Panc1 (cell line): ENCODE results near the gene ADRM1. TPM values are rescaled to one million over a fixed set of nuclear protein-coding genes. Genes with fewer than 3 reads are reported as not detected.

ENCODE experiments used
- ATAC-seq: fragments of 200-7000 bp; cut with Tn5 transposase; 2 replicates; pipeline ENCODE4 v1.9.1; 2020; ENCODE audit warnings: mild to moderate bottlenecking, moderate library complexity
- BruUV-seq: library from RNA; stranded (reverse); fragments of 400-500 nt; replicated peaks from 2 replicates; lab custom pipeline; 2021; lab: Mats Ljungman, UMichigan
- CTCF ChIA-PET: fragments of 300-600 bp; sonication (Branson Sonifier 250); formaldehyde crosslinking; loops from one replicate; lab custom pipeline; 2022; ENCODE audit warnings: antibody characterized with exemption; lab: Charles Lee
- POLR2A ChIA-PET: fragments of 300-600 bp; sonication (Branson Sonifier 250); formaldehyde crosslinking; loops from one replicate; lab custom pipeline; 2022; ENCODE audit warnings: antibody characterized with exemption; lab: Charles Lee
- DNase-seq: peaks from one replicate; pipeline ENCODE4 v3.0.0-alpha.2; 2010; ENCODE audit warnings: low read depth, low spot score
- H3K27ac ChIP-seq: 2 replicates; pipeline ENCODE4 v1.5.1; 2011; ENCODE audit warnings: mild to moderate bottlenecking, low read length, inconsistent platforms
- H3K27me3 ChIP-seq: fragments of 200-500 bp; sonication (Bioruptor generic); 2 replicates; pipeline ENCODE4 v1.6.0; 2014; ENCODE audit warnings: low read length, inconsistent platforms; ENCODE audit not compliant: control insufficient read depth, insufficient read depth
- H3K36me3 ChIP-seq: fragments of 200-500 bp; sonication (Bioruptor generic); 2 replicates; pipeline ENCODE4 v1.5.1; 2014; ENCODE audit warnings: inconsistent platforms, mild to moderate bottlenecking, low read length, moderate library complexity; ENCODE audit not compliant: control insufficient read depth, insufficient read depth
- H3K4me1 ChIP-seq: 2 replicates; pipeline ENCODE4 v1.5.1; 2011; ENCODE audit warnings: inconsistent platforms, mild to moderate bottlenecking, low read length, moderate library complexity; ENCODE audit not compliant: control insufficient read depth, insufficient read depth
- H3K4me3 ChIP-seq, 2 experiments: 2 replicates each; pipeline ENCODE4 v1.5.1; 2011 to 2012; ENCODE audit warnings: low read depth in 2 of 2, low read length in 2 of 2, mild to moderate bottlenecking in 2 of 2, inconsistent platforms in 1 of 2, moderate library complexity in 1 of 2
- H3K9me3 ChIP-seq: fragments of 200-500 bp; sonication (Bioruptor generic); 2 replicates; pipeline ENCODE4 v1.5.1; 2014; ENCODE audit warnings: low read depth, mild to moderate bottlenecking, inconsistent platforms, low read length, moderate library complexity; ENCODE audit not compliant: control insufficient read depth, insufficient read depth
- POLR2AphosphoS5 ChIP-seq: IDR thresholded peaks from 2 replicates; pipeline ENCODE4 v1.6.1; 2012; ENCODE audit warnings: mild to moderate bottlenecking, low read depth, low read length, moderate library complexity
- SIN3A ChIP-seq: IDR thresholded peaks from 2 replicates; pipeline ENCODE4 v1.6.1; 2012; ENCODE audit warnings: low read depth, mild to moderate bottlenecking, low read length, moderate library complexity, borderline replicate concordance; ENCODE audit not compliant: insufficient read depth
- TCF7L2 ChIP-seq: IDR thresholded peaks from 2 replicates; pipeline ENCODE4 v1.6.1; 2011; ENCODE audit warnings: mild to moderate bottlenecking, low read depth, low read length, inconsistent platforms
- in situ Hi-C: cut with HindIII; loops from 2 replicates; pipeline ENCODE4 v1.10.0; 2016; ENCODE audit warnings: low sequenced_read_pairs, low pct_unique_long_range_greater_than_20kb
- intact Hi-C: fragments of 100-400 bp; cut with micrococcal nuclease; formaldehyde crosslinking; loops from one replicate; pipeline ENCODE4 v1.10.0; 2022; ENCODE audit not compliant: unreplicated experiment
- total RNA-seq: library from RNA; stranded (reverse); gene quantifications from one replicate; pipeline ENCODE4 v1.2.1, GENCODE V29; 2021; ENCODE audit not compliant: unreplicated experiment
- TF ChIP-seq, protein P1 (sequence below): fragments of 450-650 bp; IDR thresholded peaks from 2 replicates; pipeline ENCODE4 v1.5.1; 2017; ENCODE audit warnings: mild to moderate bottlenecking
- TF ChIP-seq, protein P2 (sequence below), 2 experiments: IDR thresholded peaks; 2 replicates each; pipeline ENCODE4 v1.6.1; 2011 to 2012; ENCODE audit warnings: low read depth in 2 of 2, control low read depth in 1 of 2, low read length in 1 of 2, mild to moderate bottlenecking in 1 of 2, moderate library complexity in 1 of 2; ENCODE audit not compliant: insufficient read depth in 1 of 2

ADRM1 gene
- total RNA-seq, 1 experiment from 2014 or later: 194 TPM

- POLR2A ChIA-PET: no interaction called here
- no peaks in the 10 kb centered on the region for H3K4me1 ChIP-seq
- H3K36me3 ChIP-seq: peaks cover 18% of the 10 kb centered on the region
- BruUV-seq: no TSS peak
- ATAC-seq (peak; percentile 15; the same call in 1 of the 2 replicates), DNase-seq (no peak)
- intact Hi-C loops: no loop called here
- in situ Hi-C loops: no loop called here
- no peaks in the 10 kb centered on the region for H3K27me3 ChIP-seq
- CTCF ChIA-PET: no interaction called here
- H3K27ac ChIP-seq: no peak overlapping the region
- TF ChIP-seq, protein P1, sequence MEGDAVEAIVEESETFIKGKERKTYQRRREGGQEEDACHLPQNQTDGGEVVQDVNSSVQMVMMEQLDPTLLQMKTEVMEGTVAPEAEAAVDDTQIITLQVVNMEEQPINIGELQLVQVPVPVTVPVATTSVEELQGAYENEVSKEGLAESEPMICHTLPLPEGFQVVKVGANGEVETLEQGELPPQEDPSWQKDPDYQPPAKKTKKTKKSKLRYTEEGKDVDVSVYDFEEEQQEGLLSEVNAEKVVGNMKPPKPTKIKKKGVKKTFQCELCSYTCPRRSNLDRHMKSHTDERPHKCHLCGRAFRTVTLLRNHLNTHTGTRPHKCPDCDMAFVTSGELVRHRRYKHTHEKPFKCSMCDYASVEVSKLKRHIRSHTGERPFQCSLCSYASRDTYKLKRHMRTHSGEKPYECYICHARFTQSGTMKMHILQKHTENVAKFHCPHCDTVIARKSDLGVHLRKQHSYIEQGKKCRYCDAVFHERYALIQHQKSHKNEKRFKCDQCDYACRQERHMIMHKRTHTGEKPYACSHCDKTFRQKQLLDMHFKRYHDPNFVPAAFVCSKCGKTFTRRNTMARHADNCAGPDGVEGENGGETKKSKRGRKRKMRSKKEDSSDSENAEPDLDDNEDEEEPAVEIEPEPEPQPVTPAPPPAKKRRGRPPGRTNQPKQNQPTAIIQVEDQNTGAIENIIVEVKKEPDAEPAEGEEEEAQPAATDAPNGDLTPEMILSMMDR: no peak
- TF ChIP-seq TCF7L2: no peak
- no peak for TF ChIP-seq SIN3A
- TF ChIP-seq POLR2AphosphoS5: 0 out of 2 replicates have a peak, but pooled peaks have one; percentile 13
- TF ChIP-seq, protein P2, sequence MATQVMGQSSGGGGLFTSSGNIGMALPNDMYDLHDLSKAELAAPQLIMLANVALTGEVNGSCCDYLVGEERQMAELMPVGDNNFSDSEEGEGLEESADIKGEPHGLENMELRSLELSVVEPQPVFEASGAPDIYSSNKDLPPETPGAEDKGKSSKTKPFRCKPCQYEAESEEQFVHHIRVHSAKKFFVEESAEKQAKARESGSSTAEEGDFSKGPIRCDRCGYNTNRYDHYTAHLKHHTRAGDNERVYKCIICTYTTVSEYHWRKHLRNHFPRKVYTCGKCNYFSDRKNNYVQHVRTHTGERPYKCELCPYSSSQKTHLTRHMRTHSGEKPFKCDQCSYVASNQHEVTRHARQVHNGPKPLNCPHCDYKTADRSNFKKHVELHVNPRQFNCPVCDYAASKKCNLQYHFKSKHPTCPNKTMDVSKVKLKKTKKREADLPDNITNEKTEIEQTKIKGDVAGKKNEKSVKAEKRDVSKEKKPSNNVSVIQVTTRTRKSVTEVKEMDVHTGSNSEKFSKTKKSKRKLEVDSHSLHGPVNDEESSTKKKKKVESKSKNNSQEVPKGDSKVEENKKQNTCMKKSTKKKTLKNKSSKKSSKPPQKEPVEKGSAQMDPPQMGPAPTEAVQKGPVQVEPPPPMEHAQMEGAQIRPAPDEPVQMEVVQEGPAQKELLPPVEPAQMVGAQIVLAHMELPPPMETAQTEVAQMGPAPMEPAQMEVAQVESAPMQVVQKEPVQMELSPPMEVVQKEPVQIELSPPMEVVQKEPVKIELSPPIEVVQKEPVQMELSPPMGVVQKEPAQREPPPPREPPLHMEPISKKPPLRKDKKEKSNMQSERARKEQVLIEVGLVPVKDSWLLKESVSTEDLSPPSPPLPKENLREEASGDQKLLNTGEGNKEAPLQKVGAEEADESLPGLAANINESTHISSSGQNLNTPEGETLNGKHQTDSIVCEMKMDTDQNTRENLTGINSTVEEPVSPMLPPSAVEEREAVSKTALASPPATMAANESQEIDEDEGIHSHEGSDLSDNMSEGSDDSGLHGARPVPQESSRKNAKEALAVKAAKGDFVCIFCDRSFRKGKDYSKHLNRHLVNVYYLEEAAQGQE (IDR thresholded peaks at IDR 0.05; ENCODE audit: insufficient read depth in 1 of 2, low read depth in 2 of 2, low read length in 1 of 2): no peak
- H3K9me3 ChIP-seq: no peaks in the 10 kb centered on the region
- no peak overlapping the region for H3K4me3 ChIP-seq
Observed at GRCh38 chr20:62336329-62336728, 33.5 kb downstream of the ADRM1 start.

- no peak for TF ChIP-seq SIN3A
- TF ChIP-seq, protein P2 (IDR thresholded peaks at IDR 0.05; ENCODE audit: insufficient read depth in 1 of 2, low read depth in 2 of 2, low read length in 1 of 2): no peak
- TF ChIP-seq, protein P1: no peak
- no peak; the same call in 1 of the 2 replicates for TF ChIP-seq POLR2AphosphoS5
- TF ChIP-seq TCF7L2: no peak
- H3K27me3 ChIP-seq: no peaks in the 10 kb centered on the region
- no peak overlapping the region for H3K27ac ChIP-seq
- POLR2A ChIA-PET: no interaction called here
- BruUV-seq: no TSS peak
- H3K9me3 ChIP-seq: no peaks in the 10 kb centered on the region
- H3K4me3 ChIP-seq: no peak overlapping the region
- ATAC-seq (no peak), DNase-seq (no peak)
- intact Hi-C loops (no loop called here), in situ Hi-C loops (no loop called here)
- peaks cover 23% of the 10 kb centered on the region for H3K36me3 ChIP-seq
- no peaks in the 10 kb centered on the region for H3K4me1 ChIP-seq
- CTCF ChIA-PET: no interaction called here
Observed at GRCh38 chr20:62336775-62337557, 34.2 kb downstream of the ADRM1 start.
